ENCODE measurements around the gene ZNF764. TPM values are rescaled to one million over a fixed set of nuclear protein-coding genes. Genes with fewer than 3 reads are reported as not detected.

Gene ZNF764
- total RNA-seq, 6 experiments from 2014 or later, result 5.1 to 6.8 (median 5.7) TPM

DNA sequence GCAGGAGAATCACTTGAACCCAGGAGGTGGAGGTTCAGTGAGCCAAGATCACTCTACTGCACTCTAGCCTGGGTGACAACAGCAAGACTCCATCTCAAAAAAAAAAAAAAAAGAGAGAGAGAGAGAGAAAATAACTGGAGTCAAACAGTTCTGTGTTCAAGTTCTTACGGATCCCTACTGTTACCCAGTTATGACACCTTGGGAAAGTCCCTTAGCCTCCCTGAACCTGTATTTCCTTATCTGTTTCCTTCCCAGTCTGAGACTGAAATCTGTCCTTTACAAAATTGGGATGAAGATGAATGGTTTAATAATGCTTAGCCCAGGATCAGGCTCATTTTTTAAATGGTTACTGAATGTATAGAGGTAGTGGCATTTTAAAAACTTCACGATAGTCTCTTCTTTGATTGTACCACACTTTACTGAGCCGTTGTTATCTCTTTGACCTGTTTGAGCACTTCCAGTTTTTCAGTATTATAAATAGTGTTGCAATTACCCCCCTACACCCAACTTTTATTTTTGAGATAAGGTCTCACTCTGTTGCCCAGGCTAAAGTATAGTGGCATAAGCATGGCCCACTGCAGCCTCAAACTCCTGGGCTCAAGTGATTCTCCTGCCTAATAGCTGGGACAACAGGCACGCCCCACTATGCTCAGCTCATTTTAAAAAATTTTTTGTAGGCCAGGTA lies 49.0 kb downstream of the ZNF764 start:
- TF ChIP-seq, protein P1, sequence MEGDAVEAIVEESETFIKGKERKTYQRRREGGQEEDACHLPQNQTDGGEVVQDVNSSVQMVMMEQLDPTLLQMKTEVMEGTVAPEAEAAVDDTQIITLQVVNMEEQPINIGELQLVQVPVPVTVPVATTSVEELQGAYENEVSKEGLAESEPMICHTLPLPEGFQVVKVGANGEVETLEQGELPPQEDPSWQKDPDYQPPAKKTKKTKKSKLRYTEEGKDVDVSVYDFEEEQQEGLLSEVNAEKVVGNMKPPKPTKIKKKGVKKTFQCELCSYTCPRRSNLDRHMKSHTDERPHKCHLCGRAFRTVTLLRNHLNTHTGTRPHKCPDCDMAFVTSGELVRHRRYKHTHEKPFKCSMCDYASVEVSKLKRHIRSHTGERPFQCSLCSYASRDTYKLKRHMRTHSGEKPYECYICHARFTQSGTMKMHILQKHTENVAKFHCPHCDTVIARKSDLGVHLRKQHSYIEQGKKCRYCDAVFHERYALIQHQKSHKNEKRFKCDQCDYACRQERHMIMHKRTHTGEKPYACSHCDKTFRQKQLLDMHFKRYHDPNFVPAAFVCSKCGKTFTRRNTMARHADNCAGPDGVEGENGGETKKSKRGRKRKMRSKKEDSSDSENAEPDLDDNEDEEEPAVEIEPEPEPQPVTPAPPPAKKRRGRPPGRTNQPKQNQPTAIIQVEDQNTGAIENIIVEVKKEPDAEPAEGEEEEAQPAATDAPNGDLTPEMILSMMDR (IDR thresholded peaks at IDR 0.05), result no peak
- Mint-ChIP-seq H3K9me3 (no peaks in the 10 kb centered on the region), H3K4me1 (ENCODE audit: low read depth) (no peaks in the 10 kb centered on the region), H3K27ac (no peak overlapping the region), H3K4me3 (no peak overlapping the region), H3K27me3 (ENCODE audit: insufficient read depth) (peaks cover 19% of the 10 kb centered on the region), H3K36me3 (ENCODE audit: low read depth) (no peaks in the 10 kb centered on the region)
- no peak for DNase-seq

Small RNAs within 50 kb of the gene (microRNA-seq; reads per million reads assigned to microRNA genes)
- not detected for gene MIR4518

Other genes starting within 250 kb of the ZNF764 start
- gene CD2BP2, start 203.1 kb downstream of the ZNF764 start, total RNA-seq (2021; fragmentation: NEBNext Ultra II Directional; extraction: Animal tissue kit (Norgen Biotek cat#: 25700)), result 10 to 100 TPM; 76.2 to 91.0 (median 80.4) TPM
- 10 to 100 TPM; 44.6 to 51.6 (median 46.3) TPM for gene TBC1D10B, start 187.9 kb downstream of the ZNF764 start, total RNA-seq (2021; fragmentation: NEBNext Ultra II Directional; extraction: Animal tissue kit (Norgen Biotek cat#: 25700))
- 1 to 10 TPM in 1 of 6 experiments, under 1 TPM in 2, not detected in 3; 0.77 to 1.2 (median 0.82) TPM for gene MYL11, start 183.6 kb downstream of the ZNF764 start, total RNA-seq (2021; fragmentation: NEBNext Ultra II Directional; extraction: Animal tissue kit (Norgen Biotek cat#: 25700))
- 1 to 10 TPM; 1.5 to 2.8 (median 1.8) TPM for gene SEPTIN1, start 175.8 kb downstream of the ZNF764 start, total RNA-seq (2021; fragmentation: NEBNext Ultra II Directional; extraction: Animal tissue kit (Norgen Biotek cat#: 25700))
- gene ZNF48, start 163.0 kb downstream of the ZNF764 start, total RNA-seq (2021; fragmentation: NEBNext Ultra II Directional; extraction: Animal tissue kit (Norgen Biotek cat#: 25700)), result 1 to 10 TPM; 5.3 to 7.9 (median 6.1) TPM
- 10 to 100 TPM; 15.8 to 19.1 (median 16.8) TPM for gene ZNF771, start 150.8 kb downstream of the ZNF764 start, total RNA-seq (2021; fragmentation: NEBNext Ultra II Directional; extraction: Animal tissue kit (Norgen Biotek cat#: 25700))
- 10 to 100 TPM; 24.9 to 37.9 (median 28.5) TPM for gene DCTPP1, start 128.3 kb downstream of the ZNF764 start, total RNA-seq (2021; fragmentation: NEBNext Ultra II Directional; extraction: Animal tissue kit (Norgen Biotek cat#: 25700))
- gene SEPHS2, start 112.5 kb downstream of the ZNF764 start, total RNA-seq (2021; fragmentation: NEBNext Ultra II Directional; extraction: Animal tissue kit (Norgen Biotek cat#: 25700)), result 10 to 100 TPM; 29.7 to 36.7 (median 31.1) TPM
- gene ITGAL, start 85.6 kb downstream of the ZNF764 start, total RNA-seq (2021; fragmentation: NEBNext Ultra II Directional; extraction: Animal tissue kit (Norgen Biotek cat#: 25700)), result not detected
- 10 to 100 TPM; 19.8 to 22.8 (median 20.8) TPM for gene ZNF768, start 31.8 kb downstream of the ZNF764 start, total RNA-seq (2021; fragmentation: NEBNext Ultra II Directional; extraction: Animal tissue kit (Norgen Biotek cat#: 25700))
- gene ZNF747, start 23.5 kb downstream of the ZNF764 start, total RNA-seq (2021; fragmentation: NEBNext Ultra II Directional; extraction: Animal tissue kit (Norgen Biotek cat#: 25700)), result 1 to 10 TPM; 3.2 to 4.7 (median 3.8) TPM
- gene ZNF688, start 13.3 kb upstream of the ZNF764 start, total RNA-seq (2021; fragmentation: NEBNext Ultra II Directional; extraction: Animal tissue kit (Norgen Biotek cat#: 25700)), result 10 to 100 TPM in 1 of 6 experiments, 1 to 10 TPM in 5; 5.9 to 10.4 (median 7.6) TPM
- gene ZNF785, start 27.3 kb upstream of the ZNF764 start, total RNA-seq (2021; fragmentation: NEBNext Ultra II Directional; extraction: Animal tissue kit (Norgen Biotek cat#: 25700)), result 10 to 100 TPM in 3 of 6 experiments, 1 to 10 TPM in 3; 7.3 to 12.2 (median 10.1) TPM
- 1 to 10 TPM; 6.9 to 8.7 (median 7.5) TPM for gene ZNF689, start 52.0 kb upstream of the ZNF764 start, total RNA-seq (2021; fragmentation: NEBNext Ultra II Directional; extraction: Animal tissue kit (Norgen Biotek cat#: 25700))
- gene PRR14, start 92.6 kb upstream of the ZNF764 start, total RNA-seq (2021; fragmentation: NEBNext Ultra II Directional; extraction: Animal tissue kit (Norgen Biotek cat#: 25700)), result 10 to 100 TPM; 26.8 to 34.6 (median 29.8) TPM
- 10 to 100 TPM; 54.1 to 72.1 (median 64.5) TPM for gene FBRS, start 100.1 kb upstream of the ZNF764 start, total RNA-seq (2021; fragmentation: NEBNext Ultra II Directional; extraction: Animal tissue kit (Norgen Biotek cat#: 25700))
- 10 to 100 TPM; 43.4 to 48.1 (median 45.9) TPM for gene SRCAP, start 140.8 kb upstream of the ZNF764 start, total RNA-seq (2021; fragmentation: NEBNext Ultra II Directional; extraction: Animal tissue kit (Norgen Biotek cat#: 25700))
- 10 to 100 TPM; 26.6 to 31.0 (median 27.7) TPM for gene PHKG2, start 190.1 kb upstream of the ZNF764 start, total RNA-seq (2021; fragmentation: NEBNext Ultra II Directional; extraction: Animal tissue kit (Norgen Biotek cat#: 25700))
- gene CFAP119, start 203.7 kb upstream of the ZNF764 start, total RNA-seq (2021; fragmentation: NEBNext Ultra II Directional; extraction: Animal tissue kit (Norgen Biotek cat#: 25700)), result 1 to 10 TPM; 4.3 to 7.6 (median 5.1) TPM
- gene RNF40, start 203.9 kb upstream of the ZNF764 start, total RNA-seq (2021; fragmentation: NEBNext Ultra II Directional; extraction: Animal tissue kit (Norgen Biotek cat#: 25700)), result 100 to 1,000 TPM in 5 of 6 experiments, 10 to 100 TPM in 1; 98.2 to 120 (median 104) TPM
- gene ZNF629, start 228.8 kb upstream of the ZNF764 start, total RNA-seq (2021; fragmentation: NEBNext Ultra II Directional; extraction: Animal tissue kit (Norgen Biotek cat#: 25700)), result 10 to 100 TPM; 19.4 to 21.8 (median 21.0) TPM